Erythroblast (primary cell): ENCODE data around the gene CD82.
"Not testable (repeated sequence)": the region's sequence is repeated elsewhere in the genome, so short reads cannot be mapped to it uniquely, and the experiment has no call there.

Experiments used
- DNase-seq, 2 experiments: peaks; one replicate each; lab custom pipeline; 2025; lab: John Stamatoyannopoulos, UW
- GATA1 ChIP-seq: IDR thresholded peaks from 2 replicates; pipeline ENCODE4 v1.6.1; 2011; ENCODE audit warnings: low read depth, mild to moderate bottlenecking, control low read depth, low read length, moderate library complexity
- POLR2A ChIP-seq: IDR thresholded peaks from 2 replicates; pipeline ENCODE4 v1.6.1; 2011; ENCODE audit warnings: mild to moderate bottlenecking, low read length

The CD82 gene

DNA sequence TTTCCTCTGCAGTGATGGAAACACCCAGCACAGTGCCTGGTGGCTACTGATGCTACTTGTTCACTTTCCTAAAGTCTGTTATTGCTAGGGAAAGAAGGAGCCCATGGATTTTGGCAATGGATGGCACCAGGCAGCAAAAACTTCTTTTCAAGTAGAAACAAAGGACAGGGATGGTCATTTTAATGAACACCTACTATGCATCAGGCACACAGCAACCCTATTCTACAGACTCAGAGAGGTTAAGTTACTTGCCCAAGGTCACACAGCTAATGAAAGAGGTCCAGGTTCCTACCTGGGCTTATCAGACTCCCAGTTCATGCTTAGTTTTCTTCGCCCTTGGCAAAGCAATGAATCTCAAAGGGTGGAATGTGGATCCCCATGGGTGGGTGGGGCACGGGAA is 36.9 kb upstream of the CD82 start:
- DNase-seq: no peak
- TF ChIP-seq GATA1: no peak

DNA sequence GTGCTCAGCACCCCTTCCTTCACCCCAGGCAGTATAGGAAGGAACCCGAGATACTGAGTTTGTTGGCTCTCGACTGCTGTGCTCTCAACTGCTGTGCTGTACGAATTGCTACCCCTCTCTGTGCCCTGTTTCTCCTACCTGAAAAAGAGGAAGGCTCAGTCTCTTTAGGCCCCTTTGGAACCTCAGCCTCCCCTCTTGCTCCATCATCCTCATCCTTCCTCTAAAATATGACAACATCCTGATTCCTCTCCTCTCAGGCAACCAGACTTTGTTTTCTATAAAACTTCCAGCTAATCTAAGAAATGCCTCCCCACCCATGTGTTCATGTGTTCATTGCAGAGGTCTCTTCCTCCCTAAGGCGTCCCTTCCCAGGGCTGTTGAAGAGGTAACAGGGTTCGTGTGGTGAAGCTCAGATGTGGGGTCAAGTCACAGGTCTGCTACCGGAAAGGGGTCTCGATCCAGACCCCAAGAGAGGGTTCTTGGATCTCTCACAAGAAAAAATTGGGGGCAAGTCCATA is 35.5 kb upstream of the CD82 start:
- TF ChIP-seq POLR2A (no peak), GATA1 (no peak)
- no peak for DNase-seq

DNA sequence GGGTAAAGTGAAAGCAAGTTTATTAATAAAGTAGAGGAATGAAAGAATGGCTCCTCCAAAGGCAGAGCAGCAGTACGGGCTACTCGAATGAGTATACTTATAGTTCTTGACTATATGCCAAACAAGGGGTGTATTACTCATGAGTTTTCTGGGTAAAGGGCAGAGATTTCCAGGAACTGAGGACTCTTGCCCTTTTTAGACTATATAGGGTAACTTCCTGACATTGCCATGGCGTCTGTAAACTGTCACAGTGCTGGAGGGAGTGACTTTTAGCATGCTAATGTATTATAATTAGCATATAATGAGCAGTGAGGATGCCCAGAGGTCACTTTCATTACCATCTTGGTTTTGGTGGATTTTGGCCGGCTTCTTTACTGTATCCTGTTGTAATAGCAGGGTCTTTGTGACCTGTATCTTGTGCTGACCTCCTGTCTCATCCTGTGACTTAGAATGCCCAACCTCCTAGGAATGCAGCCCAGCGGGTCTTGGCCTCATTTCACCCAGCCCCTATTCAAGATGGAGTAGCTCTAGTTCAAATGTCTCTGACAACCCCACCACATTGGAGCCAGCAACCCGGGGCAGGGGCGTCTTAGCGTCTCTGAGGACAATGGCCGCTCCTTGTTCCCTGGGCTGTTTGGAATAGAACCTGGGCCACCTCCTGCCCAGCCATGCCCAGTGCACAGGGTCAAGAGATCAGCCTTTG is 34.9 kb upstream of the CD82 start:
- peak; percentile 95 to 96 for DNase-seq
- TF ChIP-seq POLR2A: peak; percentile 54
- no peak for TF ChIP-seq GATA1

DNA sequence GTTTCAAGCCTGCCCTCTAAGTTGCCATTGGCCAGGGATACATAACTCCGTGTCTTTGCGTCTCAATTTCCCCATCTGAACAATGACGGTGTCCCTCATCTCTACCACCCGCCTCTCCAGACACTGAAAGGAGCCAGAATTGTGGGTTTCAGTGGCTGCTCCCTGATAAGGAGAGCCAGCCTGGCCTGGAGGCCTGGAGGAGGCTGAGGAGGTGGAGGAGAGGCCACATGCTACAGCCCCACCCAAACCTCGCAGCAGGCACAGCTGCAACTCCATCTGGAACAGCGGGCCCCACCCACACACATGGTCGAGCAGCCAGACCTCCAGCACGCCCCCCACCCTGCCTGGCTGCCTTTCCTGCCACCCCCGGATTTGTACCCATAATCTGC is 34.4 kb upstream of the CD82 start:
- no peak for TF ChIP-seq POLR2A
- TF ChIP-seq GATA1: no peak
- peak; percentile 91 to 96 for DNase-seq

DNA sequence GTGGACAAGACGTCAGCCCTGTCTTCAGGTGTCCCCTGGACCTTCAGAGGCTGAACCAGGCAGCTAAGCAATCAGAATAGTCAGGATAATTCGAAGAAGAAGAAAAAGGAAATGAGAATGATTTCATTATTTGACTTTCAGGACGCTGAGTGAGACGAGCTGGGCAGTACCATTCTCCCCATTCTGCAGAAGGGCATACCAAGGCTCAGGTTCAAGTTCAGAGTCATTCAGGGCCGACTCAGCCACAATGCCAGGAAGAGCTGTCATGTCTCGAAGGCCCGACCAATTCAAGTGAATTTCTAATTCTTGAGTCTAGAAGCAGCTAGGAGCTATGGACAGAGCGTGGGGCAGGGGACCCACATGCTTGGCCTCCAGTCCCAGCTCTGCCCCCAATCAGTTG is 33.8 kb upstream of the CD82 start:
- TF ChIP-seq GATA1 (no peak), POLR2A (no peak)
- peak in 1 of 2 experiments; percentile 51 for DNase-seq

DNA sequence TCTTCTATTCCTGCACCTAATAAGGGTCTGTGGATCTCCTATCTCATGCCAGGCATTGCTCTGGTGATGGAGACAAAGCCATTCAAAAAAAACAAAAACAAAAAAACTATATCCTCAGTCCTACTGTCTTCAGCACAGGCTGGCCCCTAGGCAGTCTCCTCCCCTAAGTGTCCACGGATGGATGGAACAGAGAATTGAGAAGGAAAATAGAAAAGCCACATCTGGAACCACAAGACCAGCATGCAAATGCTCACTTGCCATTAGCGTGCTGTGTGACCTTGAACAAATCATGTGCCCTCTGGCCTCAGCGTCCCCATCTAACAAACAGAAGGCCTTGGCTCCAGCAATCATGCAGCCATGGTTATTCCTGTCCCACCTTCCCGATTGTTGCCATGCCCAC is 32.7 kb upstream of the CD82 start:
- no peak for DNase-seq
- TF ChIP-seq POLR2A (no peak), GATA1 (no peak)

DNA sequence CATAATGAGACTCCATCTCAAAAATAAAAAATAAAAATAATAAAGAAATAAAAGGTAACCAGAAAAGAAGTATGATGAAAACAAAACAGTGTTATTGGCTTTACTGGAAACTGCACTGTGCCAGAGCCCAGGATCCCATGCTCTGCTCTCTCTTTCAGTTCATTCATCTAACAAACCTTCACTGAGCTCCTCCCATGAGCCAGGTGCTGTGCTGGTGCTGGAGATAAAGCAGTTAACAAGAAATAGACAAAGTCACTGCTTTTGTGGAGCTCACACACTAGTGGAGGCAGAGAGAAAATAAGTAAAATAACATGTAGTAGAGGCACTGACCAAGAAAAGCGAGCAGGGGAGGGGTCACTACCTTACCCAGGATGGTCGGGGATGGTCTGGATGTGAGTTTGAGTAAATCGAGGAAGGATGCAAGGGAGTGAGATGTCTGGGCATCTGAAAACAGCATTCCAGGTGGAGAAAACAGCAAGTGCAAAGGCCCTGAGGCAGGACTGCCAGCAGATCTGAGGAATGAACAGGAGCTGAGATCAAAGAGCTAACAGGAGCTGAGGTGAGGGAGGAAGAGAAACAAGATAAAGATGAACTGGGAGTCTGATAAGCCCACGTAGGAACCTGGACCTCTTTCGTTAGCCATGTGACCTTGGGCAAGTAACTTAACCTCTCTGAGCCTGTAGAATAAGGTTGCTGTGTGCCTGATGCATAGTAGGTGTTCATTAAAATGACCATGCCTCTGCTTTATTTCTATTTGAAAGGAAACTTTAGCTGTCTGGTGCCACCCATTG is 31.3 kb upstream of the CD82 start:
- peak; percentile 46 to 71 for DNase-seq
- no peak for TF ChIP-seq GATA1
- no peak for TF ChIP-seq POLR2A

DNA sequence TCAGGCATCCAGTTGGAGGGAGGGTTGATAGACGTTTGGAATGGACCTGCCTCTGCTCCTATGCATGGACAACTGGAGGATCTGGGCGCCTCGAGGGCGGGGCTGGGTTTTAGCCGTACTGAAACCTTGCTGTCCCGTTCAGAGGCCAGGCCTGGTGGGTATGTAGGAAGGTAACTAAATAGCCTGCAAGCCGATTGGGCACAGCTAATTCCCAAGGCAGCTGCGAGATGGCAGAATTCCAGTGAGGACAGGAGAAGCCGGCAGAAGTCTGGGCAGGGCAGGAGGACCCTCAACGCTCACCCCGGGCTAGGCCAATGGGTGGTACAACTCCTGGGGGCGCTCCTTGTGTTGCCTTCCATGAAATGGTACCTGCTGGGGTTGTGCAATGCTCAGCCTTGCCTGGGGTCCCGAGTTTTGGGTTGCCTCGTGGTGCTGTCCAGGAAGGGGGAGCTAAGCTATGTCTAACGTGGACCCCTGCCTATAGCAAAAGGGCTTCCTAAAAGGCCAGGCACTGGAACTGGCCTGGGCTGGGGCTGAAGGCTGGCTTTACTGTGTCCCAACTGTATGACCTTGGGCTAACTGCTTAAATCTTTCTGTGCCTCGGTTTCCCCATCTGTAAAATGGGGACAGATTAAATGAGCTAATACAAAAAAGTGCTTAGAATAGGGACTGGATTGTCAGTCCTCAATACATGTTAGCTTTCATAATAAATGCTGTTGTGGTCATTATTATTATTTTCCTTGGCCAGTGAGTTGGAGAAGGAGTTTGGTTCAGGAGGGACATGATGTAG is 30.1 kb upstream of the CD82 start:
- TF ChIP-seq POLR2A (no peak), GATA1 (no peak)
- no peak for DNase-seq

DNA sequence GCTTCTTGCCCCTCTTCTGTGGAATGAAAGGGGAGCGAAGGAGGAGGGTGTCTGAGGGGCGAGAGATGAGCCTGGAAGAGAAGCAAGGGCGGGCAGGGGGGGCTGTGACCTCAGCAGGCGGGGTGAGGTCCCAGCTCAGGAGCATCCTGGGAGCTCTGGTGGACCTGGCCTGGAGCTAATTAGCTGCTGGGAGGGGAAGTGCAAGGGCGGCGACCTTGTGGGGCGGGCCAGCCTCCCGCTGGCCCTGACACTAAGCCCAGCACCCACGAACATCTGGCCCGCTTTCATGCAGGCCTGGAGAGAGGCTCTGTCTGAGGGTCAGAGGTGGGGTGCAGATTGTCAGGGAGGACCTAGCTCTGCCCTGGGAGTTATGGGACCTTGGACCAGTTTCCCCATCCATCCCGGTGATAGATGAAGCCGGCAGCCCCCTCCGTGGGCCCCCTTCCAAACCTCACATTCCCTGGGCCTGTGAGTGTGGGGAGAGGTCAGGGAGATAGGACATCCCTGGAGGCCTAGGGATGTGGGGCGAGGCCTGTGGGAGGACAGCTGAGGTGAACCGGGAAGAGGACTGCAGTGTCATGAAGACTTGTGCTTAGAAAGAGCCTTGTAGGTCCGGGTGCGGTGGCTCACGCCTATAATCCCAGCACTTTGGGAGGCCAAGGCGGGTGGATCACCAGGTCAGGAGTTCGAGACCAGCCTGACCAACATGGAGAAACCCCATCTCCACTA is 28.5 kb upstream of the CD82 start:
- DNase-seq: no peak
- TF ChIP-seq GATA1 (no peak), POLR2A (no peak)

DNA sequence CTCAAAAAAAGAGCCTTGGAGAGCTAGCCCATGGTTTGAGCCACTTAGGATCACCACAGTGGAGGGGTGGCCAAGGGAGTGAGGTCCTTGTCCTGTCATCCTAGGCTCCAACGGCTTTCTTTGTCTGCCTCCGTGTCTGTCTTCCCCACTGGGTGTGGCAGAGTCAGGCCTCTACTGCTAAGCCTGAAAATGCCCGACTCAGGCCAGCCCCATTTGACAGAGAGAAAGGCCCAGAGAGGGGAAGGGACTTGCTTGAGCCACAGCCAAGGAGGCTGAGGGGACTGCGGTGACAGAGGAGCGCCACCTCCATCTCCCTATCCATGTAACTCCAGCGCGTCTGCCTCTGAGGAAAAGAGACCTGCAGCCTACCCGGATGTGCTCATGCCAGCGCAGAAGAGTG is 27.8 kb upstream of the CD82 start:
- no peak for DNase-seq
- TF ChIP-seq GATA1 (no peak), POLR2A (no peak)

DNA sequence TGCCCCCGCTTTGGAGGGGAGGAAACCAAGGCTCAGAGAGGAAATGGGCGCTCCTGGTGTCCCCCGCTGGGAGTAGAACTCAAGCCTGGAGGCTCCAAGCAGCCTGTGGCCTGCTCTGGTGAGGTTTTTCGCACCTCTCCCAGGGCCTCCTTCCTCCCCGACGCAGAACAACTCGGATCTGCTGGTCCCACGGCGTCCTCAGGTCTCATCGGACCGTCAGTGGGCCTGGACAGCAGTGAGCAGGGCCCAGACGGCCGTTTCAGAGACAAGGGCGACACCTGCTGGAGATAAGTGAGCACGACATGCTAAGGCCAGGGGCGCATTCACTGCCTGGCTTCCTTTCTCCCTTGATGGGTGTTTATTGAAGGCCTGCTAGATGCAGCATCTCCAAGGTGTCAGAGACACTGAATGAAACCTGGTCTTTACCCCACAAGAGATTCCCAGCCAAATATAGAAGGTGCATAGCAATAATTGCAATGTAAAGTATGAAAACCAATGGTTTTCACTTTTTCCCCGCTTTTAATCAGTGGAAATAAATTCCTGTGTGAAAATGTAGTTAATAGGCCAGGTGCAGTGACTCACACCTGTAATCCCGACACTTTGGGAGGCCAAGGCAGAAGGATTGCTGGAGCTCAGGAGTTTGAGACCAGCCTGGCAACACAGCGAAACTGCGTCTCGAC is 26.9 kb upstream of the CD82 start:
- TF ChIP-seq GATA1 (no peak), POLR2A (no peak)

DNA sequence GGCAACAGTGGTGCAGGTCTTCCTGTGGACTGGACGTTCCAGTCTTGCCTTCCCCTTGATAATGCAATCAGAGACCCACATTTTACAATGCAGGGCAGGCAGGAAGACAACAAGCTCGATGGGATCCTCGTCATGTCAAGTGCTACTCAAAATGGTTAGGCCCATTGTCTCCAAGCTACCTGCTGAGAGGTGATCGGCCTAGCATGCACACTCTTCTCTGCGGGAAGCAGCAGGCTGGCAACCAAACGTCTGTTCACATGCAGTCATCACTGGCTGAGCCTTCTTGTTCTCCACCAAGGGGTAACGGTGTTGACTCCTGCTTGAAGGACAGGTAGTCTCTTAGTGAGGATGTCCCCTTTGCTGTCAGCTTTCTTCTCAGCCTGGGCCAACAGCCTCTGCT is 25.5 kb upstream of the CD82 start:
- TF ChIP-seq POLR2A: no peak
- no peak for TF ChIP-seq GATA1

More for the DNA sequence above, 26.9 kb upstream of the CD82 start:
- peak; percentile 84 to 89 for DNase-seq

DNA sequence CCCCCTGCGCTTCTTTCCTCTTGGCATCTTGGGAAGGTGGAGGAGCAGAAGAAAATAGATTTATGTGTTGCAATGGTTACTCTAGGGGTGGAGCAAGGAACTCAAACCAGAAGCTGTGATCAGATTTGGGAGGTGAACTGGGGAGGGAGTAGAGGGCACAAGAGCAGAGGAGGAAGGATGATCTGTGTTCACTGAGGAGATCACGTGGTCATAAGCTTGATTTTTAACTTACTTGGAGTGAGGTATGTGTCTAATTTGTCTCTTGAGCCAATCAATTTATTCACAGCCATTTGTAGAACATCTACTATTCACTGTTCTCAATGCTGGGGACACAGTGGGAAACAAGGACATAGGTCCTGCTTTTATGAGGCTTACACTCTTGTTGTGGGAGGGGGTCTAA is 24.8 kb upstream of the CD82 start:
- no peak for DNase-seq
- no peak for TF ChIP-seq POLR2A
- no peak for TF ChIP-seq GATA1

More for the DNA sequence above, 25.5 kb upstream of the CD82 start:
- DNase-seq: no peak

DNA sequence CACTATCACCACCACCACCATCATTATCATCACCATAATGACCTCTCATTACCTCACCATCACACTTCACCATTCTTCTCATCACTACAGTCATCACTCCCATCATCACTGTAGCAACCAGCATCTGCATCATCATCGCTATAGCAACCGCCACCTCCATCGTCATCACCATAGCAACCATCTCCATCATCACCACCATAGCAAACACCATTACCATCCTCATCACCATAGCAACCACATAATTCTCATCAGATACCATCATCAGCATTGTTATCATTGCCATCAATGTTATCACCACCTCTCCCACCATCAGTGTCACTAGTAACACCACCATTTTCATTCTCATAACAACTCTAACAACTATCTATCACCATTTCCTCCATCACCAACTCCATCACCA is 23.1 kb upstream of the CD82 start:
- peak; percentile 52 to 65 for DNase-seq
- TF ChIP-seq POLR2A (no peak), GATA1 (no peak)

DNA sequence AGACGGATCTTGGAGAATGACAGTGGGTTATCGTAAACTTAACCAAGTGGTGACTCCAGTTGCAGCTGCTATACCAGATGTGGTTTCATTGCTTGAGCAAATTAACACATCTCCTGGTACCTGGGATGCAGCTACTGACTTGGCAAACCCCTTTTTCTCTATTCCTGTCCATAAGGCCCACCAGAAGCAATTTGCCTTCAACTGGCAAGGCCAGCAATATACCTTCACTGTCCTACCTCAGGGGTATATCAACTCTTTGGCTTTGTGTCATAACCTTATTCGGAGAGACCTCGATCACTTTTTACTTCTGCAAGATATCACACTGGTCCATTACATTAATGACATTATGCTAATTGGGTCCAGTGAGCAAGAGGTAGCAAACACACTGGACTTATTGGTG is 18.5 kb upstream of the CD82 start:
- DNase-seq: not testable (repeated sequence)

DNA sequence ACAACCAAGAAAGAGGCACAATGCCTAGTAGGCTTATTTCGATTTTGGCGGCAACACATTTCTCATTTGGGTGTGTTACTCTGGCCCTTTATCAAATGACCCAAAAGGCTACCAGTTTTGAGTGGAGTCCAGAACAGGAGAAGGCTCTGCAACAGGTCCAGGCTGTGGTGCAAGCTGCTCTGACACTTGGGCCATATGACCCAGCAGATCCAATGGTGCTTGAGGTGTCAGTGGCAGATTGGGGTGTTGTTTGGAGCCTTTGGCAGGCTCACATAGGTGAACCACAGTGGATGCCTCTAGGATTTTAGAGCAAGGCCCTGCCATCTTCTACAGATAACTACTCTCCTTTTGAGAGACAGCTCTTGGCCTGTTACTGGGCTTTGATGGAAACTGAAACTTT is 17.9 kb upstream of the CD82 start:
- peak in 1 of 2 experiments; percentile 58 for DNase-seq
